Stimulated activated CD8-positive, alpha-beta memory T cell treated with anti-CD3 and anti-CD28 coated beads, Interleukin-4, amount 100 ng/mL, for 4 hours (primary cell): ENCODE measurements around the gene SMARCA2.

Experiments used
- DNase-seq, 2 donors: peaks; one replicate each; pipeline ENCODE4 v3.0.0-alpha.2; 2020; ENCODE audit warnings: low read depth in 2 of 2, low spot score in 1 of 2

SMARCA2 gene

DNA sequence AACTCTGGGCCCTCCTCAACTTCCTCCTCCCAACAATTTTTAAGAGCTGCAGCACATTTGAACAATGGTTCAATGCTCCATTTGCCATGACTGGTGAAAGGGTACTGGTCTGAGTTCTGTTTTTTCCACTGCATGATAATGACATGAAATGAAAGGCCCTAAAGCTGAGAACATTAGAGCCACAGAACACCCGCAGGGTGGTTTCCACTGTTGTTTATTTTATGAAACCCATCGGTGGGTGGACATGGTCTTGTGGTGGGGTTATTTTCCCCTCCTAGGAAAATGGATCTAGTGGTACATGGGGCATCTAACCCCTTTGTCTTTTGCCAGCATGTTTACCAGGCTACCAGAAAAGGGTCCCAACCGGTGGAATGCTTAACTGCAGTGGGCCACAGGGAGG is 71.8 kb downstream of the SMARCA2 start:
- no peak for DNase-seq

DNA sequence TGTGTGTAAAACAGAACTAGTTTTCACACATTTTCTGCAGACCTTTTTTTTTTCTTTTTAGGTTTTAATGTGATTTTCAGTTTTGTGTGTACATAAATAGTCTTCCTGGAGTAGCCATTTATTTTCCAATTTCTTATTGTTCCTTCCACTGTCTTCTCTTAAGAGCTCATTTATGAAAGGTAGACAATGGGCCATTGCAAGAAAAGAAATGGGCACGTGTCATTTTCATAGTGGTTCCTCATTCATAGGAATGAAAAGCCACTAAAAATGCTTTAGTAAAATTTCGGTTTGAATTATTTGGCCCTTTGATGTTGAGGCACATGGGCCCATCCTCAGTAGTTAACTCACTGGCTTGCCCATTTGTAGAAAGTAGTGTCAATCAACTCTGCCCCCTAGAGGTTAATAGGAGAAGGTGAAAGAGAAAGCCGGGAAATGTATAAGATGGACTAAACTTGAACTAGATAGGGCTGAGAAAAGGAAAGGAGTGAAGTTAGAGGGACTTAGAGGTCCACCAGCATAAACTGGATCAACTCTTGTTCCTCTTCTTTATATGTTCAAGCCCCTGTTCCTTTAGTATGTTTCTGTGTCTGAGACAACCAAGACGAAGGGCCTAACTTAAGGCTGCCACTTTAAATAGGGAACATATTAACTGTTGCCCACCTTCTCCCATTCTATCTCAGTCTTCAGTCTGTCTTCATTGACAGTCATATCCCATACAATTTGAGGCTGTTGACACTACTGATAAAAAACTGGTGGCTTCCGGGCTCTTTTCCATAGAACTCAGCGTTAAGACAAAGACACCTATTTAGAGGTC is 72.6 kb downstream of the SMARCA2 start:
- no peak for DNase-seq

DNA sequence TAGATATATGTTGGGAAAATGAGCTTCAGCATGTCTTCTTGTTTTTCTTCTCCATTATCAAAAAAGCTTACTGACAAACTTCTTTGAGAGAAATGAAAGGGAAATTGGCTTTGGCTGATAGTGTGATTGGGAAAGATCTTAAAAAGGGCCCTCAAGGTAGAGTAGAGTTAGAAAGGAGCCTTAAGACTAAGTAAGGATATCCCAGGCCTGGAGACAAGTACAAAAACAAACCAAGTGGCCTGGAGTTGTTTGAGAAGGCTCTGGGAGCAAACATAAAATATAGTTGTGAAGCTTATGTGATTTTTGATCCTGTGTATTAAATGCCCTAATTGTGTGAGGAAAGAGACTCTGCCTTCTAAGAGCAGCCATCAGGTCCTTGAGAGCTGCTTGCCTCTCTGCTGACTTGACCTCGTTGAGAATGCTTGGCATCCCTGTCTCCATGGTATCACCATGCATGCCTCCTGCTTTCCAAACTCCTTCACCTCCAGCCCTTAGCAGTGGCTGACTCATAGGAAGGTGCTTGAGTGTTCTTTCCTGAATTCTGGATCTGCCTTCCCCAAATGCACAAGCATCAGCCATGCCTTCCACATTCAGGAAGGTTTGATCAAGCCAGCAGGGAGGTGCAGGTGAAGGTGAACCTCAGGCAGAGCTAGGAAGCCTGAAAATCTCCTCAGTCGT is 78.9 kb downstream of the SMARCA2 start:
- no peak for DNase-seq

DNA sequence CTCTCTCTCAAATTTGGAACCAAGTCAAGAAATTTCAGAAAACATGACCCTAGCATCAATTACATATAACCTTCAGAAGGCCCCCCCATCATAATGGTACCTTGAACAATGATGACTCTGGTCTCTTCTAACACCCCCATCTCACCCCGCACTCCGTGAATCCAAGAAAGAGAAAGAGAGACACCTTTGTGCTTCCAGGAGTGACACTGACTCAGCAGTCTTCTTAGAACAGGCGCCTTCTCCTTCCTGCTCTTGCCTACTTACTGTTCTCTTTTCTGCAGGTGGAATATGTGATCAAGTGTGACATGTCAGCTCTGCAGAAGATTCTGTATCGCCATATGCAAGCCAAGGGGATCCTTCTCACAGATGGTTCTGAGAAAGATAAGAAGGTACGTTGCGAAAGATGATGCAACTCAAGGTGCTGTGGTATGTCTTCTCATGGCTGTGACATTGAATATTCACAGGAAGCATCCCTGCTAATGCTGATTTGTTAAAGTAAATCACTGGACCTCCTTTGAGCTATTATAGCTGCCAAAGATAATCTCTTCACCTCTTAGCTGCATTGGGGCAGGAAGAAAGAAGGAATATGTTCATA is 81.3 kb downstream of the SMARCA2 start:
- no peak for DNase-seq

DNA sequence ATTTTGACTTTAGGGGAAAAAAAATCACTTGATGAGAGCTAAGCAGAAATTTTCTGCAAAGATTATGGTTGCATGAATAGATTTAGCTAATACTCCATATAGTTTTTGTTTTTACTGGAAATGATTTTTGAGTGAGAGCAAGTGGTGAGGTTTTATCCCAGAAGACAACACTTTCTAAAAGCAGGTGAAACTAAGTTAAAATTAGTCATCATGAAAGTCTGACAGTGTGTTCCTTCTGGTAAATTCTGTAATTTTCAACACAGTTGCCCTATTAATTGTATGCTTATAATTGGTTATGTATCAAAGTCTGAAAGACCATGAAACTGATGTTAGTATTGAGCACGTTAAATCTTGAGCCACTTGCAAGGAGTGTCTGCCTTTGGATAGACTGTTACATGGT is 91.5 kb downstream of the SMARCA2 start:
- no peak for DNase-seq

DNA sequence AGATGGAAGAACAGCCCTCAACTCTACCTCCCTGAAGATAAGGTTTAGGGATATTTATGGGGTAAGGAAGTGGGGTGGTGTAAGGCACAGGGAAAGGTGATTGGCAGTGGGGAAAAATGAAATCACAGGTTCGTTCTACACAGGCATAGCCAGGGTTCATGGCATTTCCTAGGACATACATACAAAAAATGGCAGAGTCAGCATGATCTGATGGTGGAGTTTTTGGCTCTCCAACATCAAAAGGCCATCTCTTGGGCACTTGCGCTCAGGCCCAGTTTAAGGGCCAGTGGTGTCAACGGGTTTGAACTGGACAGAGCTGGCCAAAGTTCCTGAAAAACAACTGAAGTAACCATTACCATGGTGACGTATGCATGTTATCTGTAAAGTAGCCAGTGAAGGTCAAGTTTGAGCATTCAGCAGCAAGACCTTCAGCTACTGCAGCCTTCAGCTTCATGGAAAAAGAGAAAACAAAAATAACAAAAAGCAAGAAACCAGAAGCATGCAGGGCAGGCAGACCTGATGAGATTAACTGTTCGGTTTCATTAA is 92.8 kb downstream of the SMARCA2 start:
- no peak for DNase-seq

DNA sequence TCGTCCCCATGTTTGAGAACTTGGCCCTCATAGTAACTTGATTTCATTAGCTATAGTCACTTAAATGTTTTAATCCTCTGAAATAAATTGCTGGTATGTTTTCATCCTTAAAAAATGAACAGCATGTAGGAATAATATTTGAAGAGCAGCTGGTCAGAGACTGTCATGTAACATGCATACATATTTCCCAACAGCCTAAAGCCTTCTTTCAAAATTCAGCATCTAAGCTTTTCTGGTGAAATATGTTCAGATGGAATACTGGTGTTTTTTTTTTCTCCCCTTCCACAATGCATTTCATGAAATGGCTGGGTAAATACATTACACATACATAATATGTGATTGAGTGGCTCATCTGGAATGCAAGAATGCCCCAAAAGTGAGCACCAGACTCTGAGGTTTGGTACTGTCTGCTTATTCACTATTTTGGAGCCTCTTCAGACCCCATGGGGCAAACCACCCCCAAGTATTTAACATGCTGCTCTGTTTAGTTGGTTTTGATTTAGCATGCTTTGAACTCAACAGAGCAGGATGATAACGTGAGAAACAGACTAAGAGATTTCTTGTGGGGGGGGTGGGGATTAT is 94.0 kb downstream of the SMARCA2 start:
- no peak for DNase-seq

DNA sequence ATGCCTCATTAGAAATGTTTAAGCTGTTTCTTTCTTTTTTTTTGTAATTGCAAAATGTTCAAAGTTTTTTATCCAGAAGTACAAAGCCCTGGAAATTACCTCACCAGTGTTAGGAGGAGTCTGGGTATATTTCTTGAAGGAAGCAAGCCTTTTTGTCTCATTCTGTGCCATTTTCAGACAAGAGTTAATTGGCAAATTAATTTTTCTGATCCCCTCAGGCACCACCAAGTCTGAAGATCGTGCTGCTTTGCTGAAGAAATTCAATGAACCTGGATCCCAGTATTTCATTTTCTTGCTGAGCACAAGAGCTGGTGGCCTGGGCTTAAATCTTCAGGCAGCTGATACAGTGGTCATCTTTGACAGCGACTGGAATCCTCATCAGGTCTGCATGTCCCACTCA is 94.9 kb downstream of the SMARCA2 start:
- no peak for DNase-seq

DNA sequence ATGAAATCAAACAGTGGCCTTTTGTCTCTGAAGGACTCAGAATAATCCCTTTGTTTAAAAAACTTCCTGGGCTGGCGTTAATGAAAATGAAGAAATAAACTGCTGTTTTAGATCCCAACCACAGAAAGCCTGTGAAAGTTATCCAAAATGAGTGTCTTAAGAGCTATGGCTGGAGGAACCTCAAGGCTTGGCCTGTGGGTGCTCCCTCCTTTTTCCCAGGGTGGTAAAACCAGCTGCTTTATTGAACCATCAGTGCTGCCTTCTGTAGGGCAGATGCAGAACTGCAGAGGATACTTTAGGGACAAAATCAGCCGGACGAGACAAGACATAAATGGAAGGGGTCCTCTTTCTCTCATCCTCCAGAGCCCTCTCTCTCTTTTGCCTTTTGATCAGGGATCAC is 100.9 kb downstream of the SMARCA2 start:
- DNase-seq: no peak

DNA sequence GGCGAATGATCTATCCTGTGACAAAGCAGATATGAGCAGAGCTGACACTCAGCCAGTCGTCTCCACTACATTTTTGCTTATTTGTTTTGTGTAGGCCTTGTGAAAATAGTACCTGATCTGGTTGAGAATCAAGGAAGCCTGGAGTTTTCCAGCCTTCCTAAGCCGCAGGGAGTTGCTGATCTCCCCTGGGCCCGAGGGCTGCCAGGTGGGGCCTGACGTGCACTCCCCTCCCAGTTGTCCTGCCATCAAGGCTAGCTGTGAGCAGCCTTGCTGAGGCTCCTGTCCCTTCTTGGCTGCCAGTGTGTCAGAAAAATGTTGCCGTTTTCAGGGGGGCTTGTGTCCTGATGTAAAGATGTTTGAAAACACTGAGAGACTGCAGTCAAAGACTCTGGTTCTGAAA is 102.4 kb downstream of the SMARCA2 start:
- no peak for DNase-seq

DNA sequence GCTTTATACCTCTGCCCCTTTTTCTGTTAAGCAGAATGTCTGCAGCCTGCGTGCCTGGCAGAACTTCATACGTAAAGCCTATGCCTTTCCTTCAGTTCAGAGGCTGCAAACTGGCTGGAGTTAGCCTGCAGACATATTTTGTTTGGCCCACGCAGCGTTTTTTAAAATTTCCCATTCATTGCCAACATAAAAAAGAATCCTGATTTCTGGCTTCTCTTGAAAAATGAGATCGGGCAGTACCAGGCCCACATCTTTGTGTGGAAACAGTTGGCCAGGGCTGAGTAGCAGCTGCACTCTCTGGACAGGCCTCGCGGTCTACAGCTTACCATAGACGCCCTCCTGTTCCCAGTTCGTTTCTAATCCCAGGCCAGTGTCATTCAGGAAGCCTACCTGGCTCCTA is 104.4 kb downstream of the SMARCA2 start:
- no peak for DNase-seq

DNA sequence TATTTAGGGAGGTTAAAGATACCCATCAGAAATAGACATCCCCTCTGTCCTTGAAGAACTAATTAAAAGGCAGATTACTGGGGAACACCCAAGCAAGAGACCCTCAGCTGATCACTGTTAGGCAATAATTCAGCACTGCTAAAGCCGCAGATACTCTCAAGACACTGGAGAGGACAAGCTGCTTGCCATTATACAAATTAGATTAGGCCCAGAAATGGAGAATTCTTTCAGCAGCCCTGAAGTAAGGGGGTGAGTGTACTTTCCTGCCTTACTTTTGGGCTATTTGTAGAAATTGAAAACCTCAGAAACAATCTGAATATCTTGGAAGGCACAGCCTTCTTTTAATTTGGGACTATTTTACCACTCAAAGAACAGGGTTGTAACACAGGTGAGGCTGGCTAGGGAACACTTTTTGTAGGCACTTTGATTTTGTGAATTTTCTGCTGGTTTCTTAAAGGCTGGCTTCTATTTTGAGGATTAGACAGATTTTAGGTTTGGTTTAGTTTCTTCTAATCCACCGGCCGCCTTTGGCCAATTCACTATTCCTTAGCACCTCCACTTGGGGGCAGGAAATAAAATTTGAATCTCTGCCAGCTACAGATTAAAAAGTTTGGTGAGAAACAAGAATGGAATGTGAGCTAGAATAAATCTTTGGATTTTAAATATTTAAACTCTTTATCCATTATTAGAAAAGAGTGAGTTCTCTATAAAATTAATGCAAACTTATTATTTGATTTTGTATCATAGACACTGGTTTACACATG is 106.0 kb downstream of the SMARCA2 start:
- DNase-seq: no peak

DNA sequence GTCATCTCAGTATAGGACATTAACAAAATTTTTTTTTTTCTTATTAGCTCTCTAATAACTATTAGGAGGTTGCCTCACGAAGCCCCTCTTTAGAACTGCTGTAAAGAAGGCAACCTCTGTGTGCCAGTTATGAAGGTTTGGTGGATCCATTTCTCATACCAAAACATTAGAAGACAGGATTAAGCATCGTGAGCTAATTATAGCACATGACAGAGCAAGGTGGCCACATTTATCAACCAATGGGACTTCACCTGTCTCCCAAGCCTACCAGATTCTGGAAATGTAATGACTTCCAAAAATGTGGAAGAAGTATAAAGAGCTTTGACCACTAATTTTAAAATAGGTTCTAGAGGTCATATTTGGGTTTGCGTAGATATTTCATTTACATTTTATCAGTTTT is 107.2 kb downstream of the SMARCA2 start:
- DNase-seq: no peak

DNA sequence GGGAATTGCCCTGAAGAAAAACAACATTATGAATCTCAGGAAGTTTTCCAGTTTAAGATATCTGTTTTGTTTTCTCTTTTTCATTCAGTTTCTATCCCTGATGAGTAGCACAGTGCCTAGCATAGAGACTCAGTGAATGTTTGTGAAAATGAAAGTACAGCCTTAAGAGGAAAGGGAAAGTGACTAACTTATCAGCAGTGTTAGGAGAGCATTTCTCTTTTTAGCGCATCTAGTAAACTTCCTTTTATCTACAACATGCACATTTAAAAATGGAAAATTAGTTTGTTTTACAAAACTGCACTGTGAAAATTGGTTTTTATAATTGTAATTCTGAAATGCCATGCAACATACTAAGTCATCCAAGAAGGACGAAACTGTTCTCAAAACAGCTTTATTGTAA is 110.8 kb downstream of the SMARCA2 start:
- no peak for DNase-seq

DNA sequence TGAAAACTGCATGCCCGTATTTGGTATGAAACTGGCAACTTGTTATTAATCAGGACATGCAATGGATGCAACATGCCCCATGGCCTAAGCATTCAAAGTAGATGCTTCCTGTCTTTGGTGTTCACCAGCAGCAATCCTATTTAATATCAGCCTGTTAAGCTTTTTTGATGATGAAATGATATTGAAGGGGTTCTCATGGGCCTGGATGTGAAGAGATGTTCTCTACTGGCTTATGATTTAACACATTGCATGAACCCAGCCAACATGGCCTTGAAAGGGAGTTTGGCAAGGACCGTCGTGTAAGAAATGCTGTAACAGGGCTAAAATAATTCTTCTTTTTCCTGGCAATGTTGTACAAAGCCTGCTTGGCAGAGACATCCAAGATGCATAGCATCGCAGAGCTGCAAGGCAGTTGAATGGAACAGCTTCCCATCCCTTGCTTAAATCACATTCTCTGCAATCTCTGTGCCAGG is 111.2 kb downstream of the SMARCA2 start:
- DNase-seq: no peak

DNA sequence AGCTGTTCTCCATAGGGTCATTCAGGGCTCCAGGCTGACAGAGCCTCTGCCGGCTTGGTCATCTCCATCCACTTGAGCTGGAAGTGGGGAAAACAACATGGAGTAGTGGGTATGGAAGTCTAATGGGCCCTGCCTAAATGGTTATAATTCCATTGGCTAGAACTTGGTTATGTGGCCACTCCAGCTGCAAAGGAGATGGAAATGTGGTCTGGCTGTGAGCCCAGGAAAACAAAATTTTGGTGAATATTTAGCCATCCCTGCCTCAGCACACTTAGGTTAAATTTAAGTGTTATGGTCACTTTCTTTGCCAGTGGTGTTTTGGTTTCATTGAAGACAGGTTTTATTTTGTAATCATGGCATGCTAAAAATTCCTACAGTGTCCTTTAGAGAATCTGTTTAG is 112.3 kb downstream of the SMARCA2 start:
- DNase-seq: no peak

DNA sequence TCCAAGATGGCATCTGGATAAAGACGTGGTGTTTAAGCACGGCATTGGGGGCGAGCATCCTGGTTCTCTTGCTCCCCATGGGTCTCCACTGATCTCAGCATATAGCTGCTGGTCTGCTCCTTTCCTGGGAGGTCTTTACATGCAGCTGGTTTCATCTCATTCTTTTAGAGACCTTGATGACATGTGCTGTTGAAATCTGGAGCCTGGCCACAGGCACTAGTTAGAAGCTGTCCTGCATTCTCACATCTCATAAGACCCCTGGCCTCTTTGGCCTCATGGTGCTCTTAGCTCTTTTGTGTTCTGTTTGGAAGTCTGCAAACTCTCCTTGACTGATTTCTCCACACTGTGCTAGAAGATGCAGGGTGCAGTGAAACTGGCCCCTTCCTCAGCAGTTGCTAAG is 113.0 kb downstream of the SMARCA2 start:
- no peak for DNase-seq

DNA sequence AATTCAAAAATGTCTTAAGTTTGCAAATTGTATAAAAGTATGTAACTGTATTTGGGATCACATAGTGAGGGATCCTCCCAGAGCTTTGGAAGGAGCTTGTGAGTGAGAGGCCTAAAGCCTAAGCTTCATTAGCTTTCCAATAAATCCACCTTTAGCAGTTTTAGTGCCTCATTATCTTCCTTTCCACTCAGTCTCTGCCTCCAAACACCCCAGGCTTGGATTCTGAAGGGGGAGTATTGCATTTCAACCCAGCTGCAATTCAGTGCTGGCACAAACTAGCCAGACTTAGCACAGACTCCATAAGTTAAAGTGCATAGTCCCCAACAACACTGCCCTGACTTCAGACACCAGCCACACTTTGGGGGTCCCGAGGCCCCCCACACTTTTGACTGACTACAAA is 113.5 kb downstream of the SMARCA2 start:
- DNase-seq: no peak

DNA sequence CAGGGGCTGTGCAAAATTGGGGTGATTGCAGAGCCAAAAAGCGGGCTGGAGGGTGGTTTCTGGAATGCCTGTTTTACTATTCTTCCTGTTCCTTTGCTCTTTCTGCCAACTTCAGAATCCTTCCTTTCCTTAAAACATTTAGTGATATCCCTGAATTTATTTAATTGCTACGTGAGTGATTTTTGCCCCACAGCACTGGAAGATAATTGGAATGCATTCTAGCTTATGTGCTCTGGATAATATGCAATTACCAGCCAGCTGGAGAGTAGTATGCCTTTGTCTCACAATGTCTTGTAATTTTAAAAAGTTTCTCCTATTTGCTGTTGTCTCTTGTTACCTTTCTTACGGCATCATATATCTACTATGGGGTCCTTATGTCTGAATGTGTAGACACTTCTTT is 115.8 kb downstream of the SMARCA2 start:
- DNase-seq: no peak

DNA sequence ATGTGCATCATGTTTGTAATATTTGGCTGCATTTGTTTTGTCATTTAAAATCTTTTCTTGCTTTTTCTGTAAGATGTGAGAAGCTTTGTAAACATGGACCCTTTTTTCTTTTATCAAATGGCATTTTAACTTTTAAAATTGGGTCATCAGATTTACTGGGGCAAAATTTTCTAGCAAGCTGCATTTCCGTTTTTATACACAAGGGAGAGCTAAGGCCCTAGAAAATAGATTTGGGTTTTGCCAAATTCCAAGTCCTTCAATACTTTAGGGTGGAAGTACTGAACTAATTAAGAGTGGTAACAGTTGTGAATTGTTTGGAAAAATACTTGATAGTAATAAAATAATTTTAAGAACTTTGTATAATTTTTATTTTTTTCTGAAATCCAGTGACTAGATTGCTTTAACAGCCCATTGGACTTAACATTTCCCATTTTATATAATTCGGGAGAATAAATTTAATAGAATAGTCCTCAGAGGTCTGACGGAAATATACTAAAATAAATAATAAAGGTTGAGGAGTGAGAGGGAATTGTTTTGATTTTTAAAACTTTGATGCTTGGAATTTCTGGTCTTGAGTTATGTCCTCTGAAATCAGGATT is 117.4 kb downstream of the SMARCA2 start:
- DNase-seq: no peak

DNA sequence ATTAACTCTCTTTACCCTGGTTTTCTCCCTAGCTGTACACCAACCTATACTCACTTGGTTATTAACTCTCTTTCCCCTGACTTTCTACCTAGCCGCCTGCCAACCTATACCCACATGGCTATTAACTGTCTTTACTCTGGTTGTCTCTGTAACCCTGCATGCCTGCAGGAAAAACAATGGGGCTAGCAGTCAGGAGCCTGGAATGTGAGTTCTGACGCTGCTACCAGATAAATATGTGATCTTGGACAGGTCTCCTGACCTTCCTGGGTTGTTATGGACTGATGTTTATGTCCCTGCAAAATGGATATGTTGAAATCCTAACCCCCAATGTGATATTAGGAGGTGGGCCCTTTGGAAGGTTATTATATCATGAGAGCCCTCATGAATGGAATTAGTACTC is 119.2 kb downstream of the SMARCA2 start:
- no peak for DNase-seq
